HG03060 (cell line): ENCODE measurements around the gene UQCR11.
"Not testable (repeated sequence)": the region's sequence is repeated elsewhere in the genome, so short reads cannot be mapped to it uniquely, and the experiment has no call there.

ENCODE experiments used
- ATAC-seq: cut with Tn5 transposase; IDR thresholded peaks from one replicate; pipeline ENCODE4 v1.9.1; 2021; ENCODE audit warnings: low read depth, moderate number of reproducible peaks; ENCODE audit not compliant: unreplicated experiment

Gene UQCR11

DNA sequence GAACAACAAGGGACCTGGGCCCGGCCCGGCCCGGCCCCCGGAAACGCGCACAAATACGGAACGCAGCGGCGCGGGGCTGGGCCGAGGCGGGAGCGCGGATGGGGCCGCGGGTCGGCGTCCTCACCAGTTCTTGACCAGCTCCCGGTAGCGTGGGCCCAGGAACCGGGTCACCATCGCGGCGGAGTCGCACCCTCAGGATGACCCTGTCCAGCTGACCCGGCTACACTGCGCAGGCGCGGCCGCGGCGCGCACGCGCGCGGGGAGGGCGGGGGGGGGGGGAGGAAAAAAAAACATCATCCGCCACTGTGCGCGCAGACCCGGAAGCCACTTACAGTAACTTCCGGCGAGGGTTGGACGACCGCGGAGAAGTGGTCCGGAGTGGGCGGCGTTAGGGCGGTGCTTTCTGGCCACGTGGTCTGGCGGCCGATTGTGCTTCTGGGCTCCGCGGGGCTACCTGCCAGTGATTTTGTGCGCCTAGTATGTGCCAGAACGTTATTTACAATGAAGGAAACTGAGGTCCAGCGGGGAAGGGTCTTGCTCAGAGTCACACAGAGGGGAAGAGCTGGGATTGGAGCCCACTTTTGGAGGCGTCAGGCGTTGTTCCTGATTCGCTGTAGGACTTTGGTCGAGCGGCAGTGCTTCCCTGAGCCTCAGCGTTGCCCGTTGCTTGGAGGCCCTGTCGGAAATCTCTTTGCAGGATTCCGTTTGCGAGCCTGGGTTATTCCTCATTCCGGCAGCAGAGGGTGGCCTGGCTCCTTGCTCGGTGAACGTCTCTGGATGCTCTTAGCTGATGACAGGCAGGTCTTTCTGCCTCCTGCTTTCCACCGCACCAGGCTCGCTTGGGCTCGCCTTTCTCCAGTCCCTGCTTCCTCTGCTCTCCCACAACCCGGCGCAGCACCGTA, at the start of gene UQCR11:
Gene UQCR11 (minus strand): TSS at position 227 of the 902 bp plus-strand sequence. CDS start 53 bp downstream, at position 174.
- peak; percentile 65 for ATAC-seq

GRCh38 chr19:1654178-1654792, 49.0 kb upstream of the UQCR11 start:
- ATAC-seq, result no peak

GRCh38 chr19:1653300-1653628, 48.0 kb upstream of the UQCR11 start:
- peak; percentile 2 for ATAC-seq

GRCh38 chr19:1652471-1653299, 47.4 kb upstream of the UQCR11 start, which contains the start of gene TCF3:
Gene TCF3, minus strand, starts transcription at chr19:1652615. Its CDS starts 2,367 bp downstream, at chr19:1650248.
- ATAC-seq, result peak; percentile 67

DNA sequence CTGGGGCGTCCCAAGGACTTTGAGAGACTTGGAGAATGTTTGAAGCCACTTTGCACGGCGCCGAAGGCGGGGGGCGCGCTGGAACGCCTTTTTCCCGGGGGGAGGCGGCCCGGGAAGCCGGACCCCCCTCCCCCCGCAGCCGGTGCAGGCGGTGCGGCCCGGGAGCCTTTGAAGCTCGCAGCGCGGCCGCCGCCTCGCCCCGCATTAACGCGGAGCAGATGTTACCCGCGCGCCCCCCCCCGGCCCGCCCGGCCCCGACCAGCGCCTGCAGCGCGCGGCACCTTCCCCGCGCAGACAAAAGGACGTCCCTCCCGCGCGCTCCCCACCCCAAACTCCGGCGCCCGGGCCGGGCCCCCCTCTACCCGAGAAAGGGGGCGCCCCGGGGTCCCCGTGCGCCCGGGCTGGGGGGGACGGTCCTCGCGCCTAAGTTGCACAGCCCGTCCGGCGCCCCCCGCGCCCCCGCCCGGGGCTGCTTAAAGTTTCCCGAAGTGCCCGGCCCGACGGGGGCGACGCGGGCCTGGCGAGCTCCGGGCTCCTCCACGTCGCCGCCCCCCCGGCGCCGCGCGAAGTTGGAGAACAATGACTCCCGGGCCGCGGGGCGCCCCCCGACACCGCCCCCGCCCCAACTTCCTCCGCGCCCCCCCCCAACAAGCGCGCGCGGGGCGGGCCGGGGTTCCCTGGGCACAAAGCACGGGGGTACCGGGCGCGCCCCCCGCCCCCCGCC, 46.5 kb upstream of the UQCR11 start:
- no peak for ATAC-seq

GRCh38 chr19:1650650-1651567, 45.6 kb upstream of the UQCR11 start:
- no peak for ATAC-seq

DNA sequence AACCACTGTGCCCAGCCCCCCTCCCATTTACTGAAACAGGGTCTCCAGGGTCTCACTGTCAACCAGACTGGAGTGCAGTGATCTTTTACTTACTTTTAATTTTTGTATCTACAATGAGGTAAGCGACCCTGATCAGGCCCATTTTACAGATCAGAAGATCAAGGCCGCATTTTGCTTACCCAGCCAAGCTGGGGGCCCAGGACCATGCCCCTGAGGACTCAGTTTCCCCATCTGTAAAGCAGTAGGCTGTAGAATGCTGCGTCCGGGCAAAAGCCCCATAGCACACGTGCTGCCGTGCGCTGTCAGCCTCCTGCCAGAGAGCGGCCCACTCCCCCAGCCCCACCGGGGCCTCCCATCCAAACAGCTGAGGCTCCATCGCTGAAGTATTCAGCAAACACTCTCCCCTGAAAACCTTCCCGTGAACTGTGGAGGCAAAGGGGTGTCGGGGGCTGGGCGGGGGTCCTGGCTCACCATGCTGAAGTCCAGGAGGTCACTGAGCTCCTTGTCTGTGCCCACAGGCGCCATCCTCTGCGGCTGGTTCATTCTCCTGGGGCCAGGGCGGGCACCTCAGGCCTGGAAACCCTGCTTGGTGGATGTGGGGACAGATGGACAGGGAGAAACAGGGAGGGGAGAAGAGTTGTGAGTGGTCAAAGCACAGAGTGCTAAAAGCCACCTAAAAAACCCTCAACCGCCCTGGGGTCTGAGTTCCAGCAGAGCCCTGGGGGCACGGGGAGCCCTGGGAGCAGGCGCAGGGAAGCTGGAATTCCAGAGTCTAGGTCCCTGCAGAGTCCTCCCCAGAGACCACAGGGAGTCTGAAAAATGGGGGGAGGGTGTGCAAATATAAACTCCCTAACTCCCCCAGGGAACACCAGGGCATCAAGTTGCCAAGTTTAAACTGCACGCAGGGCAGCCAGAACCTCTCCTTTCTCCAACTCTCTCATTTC, 44.7 kb upstream of the UQCR11 start:
- no peak for ATAC-seq

DNA sequence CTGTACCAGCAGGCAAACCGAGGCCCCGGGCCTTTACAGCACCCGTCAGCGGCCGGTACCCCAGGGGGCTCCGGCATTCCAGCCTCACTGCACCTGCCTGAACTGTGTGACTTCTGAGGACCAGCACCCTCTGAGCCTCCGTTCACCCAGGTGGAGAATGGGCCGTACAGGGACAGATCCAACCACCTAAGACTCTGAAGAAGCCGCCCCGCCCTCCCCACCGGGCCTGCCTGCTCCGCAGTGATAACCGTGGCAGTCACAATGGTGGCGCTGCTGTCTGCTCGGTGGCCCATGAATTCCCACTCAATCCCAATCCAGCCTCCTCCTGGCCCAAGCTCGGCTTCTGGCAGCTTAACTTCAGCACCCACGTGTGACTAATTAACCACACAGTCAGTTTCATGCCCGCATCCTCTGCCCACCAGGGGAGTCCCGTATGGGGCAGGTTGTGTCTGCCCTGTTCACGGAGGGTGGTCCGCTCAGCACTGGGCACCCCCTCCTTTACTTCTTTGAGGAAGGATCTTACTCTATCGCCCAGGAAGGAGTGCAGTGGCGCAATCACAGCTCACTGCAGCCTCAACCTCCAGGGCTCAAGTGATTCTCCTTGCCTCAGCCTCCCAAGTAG, 43.8 kb upstream of the UQCR11 start:
- ATAC-seq, result no peak

GRCh38 chr19:1648459-1648849, 43.2 kb upstream of the UQCR11 start:
- ATAC-seq, result no peak

DNA sequence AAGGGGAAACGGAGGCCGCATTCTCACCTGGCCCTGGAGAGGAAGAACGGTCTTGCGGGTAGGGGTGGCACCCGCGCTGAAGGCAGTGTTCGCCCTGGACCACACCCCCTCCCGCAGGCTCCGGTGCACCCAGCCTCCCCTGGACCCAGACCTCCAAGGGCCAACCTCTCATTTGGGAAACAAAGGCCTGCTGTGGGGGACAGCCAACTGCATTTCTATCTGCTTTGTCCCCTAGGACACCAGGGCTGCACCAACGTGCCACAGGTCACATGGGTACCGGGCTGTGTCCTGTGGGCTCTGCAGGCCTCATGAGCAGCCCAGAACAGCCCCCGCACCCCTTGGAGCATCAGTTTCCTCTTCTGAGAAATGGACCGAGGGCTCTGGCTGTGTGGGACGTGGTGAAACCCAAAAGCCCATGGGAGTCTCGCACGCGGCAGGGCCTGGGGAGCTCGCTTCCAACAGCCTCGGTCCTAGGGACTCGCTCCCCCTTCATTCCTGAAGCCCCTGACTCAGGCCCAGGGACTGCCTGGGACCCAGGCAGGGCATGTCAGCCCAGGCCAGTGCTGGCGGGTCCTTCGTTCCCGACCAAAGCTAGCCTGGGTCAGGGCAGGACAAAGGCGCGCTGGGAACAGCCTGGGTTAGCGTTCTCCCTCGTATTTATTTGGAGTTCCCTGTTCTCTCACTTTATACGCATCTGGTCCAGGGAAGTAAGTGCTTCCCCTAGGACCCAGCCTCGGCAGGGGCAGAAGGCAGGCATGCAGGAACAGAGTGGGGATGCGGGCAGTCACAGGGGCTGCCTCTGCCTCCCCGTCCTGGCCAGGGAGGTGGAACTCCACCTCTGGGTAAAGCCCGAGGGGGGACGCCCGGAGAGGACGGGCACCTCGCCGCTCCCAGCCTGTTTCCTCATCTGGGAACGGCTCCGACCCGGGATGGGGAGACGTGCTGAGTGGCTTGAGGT, 42.5 kb upstream of the UQCR11 start:
- ATAC-seq, result no peak

DNA sequence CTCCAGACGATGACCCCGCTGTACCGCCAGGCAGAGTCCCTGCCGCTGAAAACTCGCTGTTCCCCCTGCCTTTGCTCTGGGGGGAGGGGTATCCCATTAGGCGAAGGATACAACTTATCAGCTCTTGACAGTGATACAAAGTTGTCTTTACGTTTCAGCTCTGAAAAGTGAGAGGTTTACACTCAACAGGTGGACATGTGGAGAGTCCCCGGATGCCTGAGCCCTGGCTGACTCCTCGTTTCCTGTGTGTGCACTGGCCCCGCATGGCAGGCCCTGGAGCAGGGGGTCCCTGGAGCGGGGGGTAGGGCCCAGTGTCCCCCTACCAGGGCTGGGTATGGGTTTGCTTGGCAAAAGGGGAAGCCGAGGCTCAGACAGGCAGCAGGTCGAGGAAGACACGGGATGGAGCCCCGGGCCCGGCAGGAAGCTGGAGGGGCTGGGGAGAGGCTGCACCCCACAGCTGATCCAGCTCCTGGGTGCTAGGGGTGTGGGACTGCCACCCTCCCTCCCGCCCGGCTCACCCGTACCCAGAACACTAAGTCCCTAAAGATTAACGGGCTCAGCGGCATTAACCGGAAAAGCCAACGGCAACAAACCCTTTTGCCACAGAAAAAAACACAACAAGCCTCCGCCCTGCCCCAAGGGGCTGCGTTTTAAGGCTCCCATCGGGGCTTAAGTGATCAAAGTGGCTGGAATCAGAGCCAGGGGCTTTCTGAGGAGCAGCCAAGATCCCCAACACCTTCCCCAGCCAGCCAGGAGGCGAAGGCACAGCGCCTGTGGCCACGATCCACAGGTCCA, 41.6 kb upstream of the UQCR11 start:
- ATAC-seq, result no peak

DNA sequence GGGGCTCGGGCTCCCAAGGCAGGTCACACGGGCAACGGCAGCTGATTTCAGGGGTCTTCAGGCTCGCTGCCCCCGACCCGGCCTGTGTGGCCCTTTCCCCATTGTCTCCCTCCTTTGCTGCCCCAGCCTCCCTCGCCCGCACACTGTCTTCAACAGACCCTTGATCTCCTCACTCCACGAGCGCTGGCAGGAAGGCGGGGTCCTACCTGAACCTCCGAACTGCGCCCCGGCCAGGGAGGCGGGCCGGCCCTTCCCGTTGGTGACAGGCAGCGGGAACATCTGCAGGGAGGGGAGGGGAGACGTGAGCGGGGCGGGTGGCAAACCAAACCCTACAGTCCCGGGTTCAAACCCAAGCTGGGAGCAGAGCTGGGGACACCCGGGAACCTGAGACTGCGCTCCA, 40.9 kb upstream of the UQCR11 start:
- ATAC-seq, result no peak

GRCh38 chr19:1645299-1645698, 40.0 kb upstream of the UQCR11 start:
- no peak for ATAC-seq

- no peak for ATAC-seq
Observed at GRCh38 chr19:1644070-1644469, 38.8 kb upstream of the UQCR11 start.

DNA sequence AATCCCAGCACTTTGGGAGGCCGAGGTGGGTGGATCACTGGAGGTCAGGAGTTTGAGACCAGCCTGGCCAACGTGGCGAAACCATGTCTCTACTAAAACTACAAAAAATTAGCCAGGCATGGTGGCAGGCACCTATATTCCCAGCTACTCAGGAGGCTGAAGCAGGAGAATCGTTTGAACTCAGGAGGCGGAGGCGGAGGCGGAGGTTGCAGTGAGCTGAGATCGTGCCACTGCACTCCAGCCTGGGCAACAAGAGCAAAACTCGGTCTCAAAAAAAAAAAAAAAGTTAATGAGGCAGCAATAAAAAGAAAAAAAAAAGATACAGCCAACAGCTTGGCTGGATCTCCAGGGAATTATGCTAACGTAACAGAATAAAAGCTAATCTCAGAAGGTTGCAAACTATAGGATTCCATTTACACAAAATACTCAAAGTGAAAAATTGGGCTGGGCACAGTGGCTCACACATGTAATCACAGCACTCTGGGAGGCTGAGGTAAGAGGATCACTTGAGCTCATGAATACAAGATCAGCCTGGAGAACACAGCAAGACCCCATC, 35.7 kb upstream of the UQCR11 start:
- not testable (repeated sequence) for ATAC-seq
